T-helper 1 cell (primary cell): ENCODE data around the gene UBXN4.

Experiments used
- DNase-seq, 5 donors: peaks; one replicate each; pipeline ENCODE4 v3.0.0-alpha.2; 2012 to 2020

Gene UBXN4

DNA sequence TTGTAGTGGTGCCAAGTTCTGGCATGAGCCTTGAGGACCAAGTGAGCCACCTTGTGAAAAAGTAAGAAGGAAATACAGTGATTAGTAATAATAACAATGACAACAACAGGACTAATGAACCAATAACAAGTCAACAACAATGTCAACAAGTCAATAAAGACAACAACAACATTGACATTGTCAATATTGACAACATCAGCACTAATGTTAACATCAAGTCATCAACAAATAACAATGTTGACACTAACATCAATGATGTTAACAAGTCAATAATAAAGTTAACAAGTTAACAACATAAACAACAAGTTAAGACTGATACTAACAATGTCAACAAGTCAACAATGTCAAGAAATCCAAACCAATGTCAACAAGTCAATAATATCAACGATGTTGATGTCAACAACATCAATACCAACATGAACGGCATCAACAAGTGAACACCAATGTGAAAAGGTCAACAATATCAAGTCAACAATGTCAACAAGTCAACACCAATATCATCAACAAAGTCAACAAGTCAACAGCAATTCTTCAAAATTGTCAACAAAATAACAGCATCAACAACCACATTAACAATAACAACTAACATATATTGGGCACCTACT, 71.4 kb downstream of the UBXN4 start:
- no peak for DNase-seq

DNA sequence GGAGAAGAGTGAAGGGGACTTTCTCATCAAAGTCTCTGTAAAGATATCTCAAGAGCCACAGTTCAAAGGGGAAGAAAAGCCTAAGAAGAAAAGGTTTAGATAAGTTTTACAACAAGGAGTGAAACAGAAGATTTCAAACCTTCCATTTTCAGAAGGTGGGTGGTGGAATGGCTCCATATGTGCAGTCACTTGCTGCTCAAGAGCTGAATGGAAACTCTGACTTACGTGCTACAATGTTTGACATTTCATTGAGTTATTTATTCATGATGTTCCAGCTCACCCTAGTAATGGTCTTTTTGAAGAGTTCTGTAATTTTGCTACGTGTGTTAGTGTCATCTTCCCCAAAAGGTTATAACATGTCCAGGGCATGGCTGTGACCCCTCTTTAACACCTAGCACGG, 73.6 kb downstream of the UBXN4 start:
- no peak for DNase-seq

DNA sequence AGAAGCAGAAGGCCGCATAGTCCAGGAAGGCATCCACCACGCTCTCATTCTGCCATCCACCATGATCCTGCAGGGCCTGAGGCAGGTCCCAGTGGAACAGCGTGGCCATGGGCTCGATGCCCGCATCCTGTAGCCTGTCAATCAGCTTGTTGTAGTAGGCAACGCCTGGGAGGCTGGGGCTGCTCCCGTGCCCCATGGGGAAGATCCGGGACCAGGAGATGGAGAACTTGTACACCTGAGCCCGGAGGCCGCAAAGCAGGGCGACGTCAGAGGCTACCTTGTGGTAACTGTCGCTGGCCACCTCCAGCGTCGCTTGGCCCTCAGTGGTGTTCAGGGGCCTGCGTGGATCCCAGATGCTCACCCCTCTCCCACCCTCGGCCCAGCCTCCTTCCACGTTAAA, 75.8 kb downstream of the UBXN4 start:
- no peak for DNase-seq

DNA sequence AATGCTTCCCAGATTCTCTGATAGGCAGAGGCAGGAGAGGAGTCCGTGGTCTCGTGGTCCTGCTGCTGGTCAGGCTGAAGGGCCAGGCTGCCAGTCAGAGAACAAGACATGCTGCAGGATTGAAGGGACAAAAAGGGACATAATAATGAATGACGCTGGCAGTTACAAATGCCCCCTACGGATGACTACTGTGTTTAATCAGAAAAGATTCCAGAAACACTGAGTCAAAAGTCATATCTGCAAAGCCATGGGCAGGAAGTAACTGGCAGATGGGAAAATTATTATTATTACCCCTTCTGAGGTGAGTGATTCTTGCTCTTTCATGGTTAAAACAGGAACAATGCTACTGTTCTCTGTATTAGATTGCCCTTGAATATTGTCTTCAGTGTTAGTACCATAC, 76.3 kb downstream of the UBXN4 start:
- no peak for DNase-seq

DNA sequence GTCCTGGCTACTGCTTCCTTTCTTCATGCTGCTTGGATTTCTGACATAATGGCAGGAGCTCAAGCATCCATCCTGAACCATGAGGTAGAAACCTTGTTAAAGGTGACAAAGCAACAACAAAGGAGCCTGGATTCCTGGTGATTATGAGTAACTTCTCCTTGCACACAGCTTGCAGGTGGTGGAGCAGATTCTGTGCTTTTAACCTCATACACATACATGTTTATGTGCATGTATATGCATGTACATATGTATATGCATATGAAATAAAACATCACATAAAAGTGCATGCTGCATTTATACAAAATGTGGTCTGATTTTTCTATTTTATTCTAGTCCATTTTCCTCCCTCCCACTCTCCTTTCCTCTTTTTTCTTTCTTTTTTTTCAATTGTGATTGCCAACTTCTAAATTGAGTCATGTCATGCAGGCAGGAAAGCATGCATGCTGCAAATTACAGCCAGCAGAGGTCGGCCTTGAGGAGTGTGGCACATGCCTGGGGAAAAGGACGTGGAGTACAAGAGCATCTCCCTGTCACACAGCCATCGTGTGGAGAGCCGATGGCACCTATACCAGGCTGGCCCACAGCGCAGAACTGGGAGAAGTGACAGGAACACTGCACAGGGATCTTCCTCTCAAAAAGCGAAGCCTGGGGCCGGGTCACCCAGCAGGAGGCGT, 77.4 kb downstream of the UBXN4 start:
- peak in 1 of 5 donors; percentile 76 for DNase-seq

GRCh38 chr2:135820003-135820618, 78.5 kb downstream of the UBXN4 start:
- DNase-seq: peak in 2 of 5 donors; percentile 3 to 93

- no peak for DNase-seq
Observed at GRCh38 chr2:135821190-135821589, 79.5 kb downstream of the UBXN4 start.

DNA sequence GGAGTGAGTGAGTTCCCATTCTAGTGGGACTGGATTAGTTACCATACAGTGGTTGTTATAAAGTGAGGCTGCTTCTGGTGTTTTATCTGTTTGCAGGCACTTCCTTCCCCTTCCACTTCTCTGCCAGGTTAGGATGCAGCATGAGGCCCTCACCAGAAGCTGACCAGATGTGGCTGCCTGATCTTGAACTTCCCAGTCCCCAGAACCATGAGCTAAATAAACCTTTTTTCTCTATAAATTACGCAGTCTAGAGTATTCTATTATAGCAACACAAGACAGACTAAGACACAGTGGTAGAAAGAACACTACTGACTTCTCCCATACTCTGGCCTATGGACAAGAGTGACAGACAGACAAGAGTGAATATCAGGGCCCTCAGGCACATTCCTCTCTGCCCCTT, 81.2 kb downstream of the UBXN4 start:
- no peak for DNase-seq

DNA sequence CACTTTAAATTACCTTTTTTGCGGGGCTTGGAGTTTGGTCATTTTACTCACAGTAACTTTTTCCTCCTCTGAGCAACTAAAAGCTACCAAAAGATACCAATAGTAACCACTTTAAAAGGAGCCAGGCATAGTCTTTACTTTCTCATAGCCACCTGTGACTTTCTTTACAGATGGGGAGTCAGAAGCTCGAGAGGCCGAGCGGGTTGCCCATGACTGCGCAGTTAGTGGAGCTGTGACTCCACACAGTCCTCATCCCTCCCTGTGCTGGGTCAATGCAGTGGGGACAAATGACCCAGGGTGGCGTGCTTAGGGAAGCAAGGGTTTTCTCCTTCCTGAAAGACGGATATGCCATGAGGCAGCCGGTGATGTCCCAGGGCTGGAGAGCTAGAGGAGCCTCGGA, 83.5 kb downstream of the UBXN4 start:
- DNase-seq: no peak

DNA sequence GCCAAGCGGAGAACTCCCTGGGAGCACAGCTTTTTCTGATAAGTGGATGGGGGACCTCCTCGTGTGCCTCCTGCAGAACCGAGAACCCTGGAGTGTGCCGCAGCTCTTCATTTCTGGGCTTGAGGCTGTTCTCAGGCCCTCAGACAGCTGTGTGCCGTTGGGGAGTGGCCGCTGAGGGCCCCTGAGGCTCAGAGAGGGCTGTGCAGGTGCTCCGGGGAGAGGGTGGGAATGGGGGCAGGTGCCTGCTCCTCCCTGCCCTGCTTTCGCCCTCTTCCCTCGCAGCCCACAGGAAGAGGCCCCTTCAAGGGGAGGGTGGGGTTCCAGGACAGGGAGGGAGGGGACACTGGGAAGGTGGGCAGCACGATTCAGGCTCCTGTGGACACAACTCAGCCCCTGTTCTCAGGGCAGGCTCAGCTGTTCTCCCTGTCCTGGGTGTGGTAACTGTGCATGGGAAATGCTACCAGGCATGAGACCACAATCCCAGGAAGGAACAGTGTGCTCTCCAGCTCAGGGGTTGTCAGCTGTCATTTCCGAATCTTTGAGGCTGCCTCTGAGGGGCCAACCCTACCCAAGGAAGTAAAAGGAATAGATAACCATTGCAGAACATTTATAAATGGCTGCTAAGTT, 84.0 kb downstream of the UBXN4 start:
- DNase-seq: no peak

DNA sequence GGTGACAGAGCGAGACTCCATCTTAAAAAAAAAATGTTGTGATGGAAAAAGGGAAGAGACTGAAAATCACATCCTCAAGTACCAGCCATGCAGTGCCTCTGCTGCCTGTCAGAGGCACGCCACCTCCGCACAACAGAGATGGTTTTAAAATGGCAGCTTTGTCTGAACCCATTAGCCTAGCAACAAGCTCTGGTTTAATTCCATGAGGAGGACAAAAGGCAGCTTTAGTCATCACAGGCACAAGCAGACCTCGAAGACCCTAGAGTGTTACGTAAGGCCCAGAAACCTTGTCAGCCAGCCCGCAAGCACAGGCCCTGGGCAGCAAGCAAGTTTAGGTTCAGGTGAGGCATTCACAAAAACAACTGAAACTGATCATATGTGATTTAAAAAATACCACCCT, 84.9 kb downstream of the UBXN4 start:
- no peak for DNase-seq

GRCh38 chr2:135829378-135830135, 87.9 kb downstream of the UBXN4 start:
- DNase-seq: no peak

GRCh38 chr2:135831180-135831812, 89.6 kb downstream of the UBXN4 start:
- no peak for DNase-seq

- DNase-seq: no peak
Observed at GRCh38 chr2:135832891-135833290, 91.2 kb downstream of the UBXN4 start.
